HG03025 (cell line): ENCODE measurements around the gene SPRED2.

Source experiments
- ATAC-seq: cut with Tn5 transposase; IDR thresholded peaks from one replicate; pipeline ENCODE4 v1.9.1; 2021; ENCODE audit warnings: mild to moderate bottlenecking, moderate library complexity; ENCODE audit not compliant: unreplicated experiment, low FRiP score

The SPRED2 gene

GRCh38 chr2:65417509-65418085 lies 14.8 kb downstream of the SPRED2 start:
- ATAC-seq = no peak

DNA sequence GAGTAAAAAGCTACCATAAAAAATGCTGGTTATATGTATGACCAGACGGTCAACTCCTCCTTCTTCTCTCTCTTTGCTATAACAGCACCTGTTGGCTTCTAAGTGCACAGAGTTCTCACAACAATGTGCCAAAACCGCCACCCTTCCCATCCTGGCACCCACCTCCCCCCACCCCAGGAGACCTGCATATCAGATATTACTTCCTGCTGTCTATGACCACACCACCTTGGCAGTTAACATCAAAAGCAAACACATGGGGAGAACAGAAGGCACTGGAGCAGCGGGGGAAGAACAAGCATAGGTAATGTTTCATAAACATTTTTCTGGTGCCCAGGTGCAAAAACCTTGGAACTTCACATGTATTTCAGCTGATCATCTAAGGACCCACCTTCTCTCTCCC lies 15.5 kb downstream of the SPRED2 start:
- no peak for ATAC-seq

DNA sequence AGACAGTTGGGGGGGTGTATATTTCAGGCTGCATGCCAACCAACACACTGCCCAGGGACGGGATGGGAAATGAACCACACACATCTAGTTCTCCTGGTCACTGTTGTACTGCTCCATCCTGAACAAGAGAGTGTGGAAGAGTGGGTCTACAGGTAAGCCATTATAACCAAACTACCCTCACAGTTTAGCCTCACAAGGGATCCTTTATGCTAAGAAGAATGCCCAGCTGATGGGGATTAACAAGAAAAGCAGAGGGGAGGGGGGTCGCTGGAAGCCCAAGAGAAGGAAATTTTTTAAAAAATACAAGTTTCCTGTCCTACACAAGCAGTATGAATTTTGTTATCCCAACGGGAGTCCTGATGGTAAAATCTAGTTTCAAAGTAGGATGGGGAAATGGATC lies 16.1 kb downstream of the SPRED2 start:
- ATAC-seq = no peak

DNA sequence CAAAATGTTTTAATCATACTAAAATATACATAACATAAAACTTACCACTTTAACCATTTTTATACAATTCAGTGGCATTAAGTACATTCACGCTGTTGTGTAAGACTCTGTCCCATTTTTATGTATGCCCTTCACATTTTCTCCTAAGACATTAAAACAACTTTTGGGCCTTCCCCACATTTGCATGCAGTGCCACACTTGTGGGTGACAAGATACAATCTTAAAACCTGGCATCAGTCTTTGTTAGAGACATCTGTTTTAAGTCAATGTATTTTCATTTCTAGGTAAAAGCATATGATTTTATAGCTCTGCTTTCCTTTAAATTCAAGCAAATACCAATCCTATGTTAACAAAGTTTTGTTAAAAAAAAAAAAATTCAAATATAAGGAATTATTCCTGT lies 17.3 kb downstream of the SPRED2 start:
- no peak for ATAC-seq

GRCh38 chr2:65413610-65414009 lies 18.8 kb downstream of the SPRED2 start:
- ATAC-seq = no peak

DNA sequence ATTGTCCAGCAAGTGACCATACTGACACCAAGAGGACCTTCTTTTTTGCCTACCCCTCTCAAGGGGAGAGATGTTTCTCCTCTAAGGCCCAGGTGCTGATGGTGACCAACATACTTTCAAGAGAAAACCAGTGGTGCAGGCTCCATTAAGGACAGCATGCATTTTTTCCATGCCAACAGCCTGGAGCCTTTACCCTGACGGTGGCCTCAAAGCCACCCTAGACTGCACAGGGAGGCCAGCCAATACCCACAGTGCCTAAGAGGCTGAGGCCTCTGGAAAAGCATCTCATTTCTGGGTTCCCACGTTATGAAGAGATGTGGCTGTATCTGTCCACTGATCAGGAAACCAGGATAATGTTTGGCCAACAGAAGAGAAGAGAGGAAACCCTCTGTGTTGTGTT lies 19.3 kb downstream of the SPRED2 start:
- ATAC-seq = no peak

- no peak for ATAC-seq
Measured at GRCh38 chr2:65411056-65411795, 21.2 kb downstream of the SPRED2 start.

GRCh38 chr2:65409045-65409444 lies 23.4 kb downstream of the SPRED2 start:
- no peak for ATAC-seq

GRCh38 chr2:65407240-65407639 lies 25.2 kb downstream of the SPRED2 start:
- ATAC-seq = no peak

GRCh38 chr2:65404988-65405697 lies 27.3 kb downstream of the SPRED2 start:
- ATAC-seq = no peak

GRCh38 chr2:65403529-65403915 lies 28.9 kb downstream of the SPRED2 start:
- ATAC-seq = no peak

DNA sequence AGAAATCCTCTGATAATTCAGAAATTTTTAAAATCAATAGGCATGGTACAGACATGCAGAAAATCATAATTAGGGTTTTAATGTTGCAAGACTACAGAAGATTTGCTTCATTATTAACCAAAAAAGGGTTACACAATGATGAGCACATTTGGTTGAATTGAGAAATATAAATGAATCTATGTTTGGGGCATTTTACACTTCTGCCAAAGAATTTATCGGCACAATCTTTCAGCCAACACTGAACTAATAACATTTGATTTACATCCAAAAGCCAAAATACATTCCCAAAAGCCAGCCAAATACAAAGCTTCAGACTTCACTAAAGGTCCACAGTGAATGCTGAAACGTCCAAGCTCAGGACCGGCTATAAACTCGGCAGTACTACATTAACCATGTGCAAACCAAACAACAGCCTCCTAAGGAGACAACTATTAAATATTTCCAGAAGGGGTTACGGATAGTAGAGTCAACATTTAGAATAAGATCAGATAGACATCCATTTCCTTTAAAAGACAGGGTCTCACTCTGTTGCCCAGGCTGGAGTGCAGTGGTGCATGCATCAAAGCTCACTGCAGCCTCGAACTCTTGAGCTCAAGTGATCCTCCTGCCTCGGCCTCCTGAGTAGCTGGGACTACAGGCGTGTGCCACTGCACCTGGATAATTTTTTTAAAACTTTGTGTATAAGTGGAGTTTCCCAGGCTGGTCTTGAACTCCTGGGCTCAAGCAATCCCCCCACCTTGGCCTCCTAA lies 29.4 kb downstream of the SPRED2 start:
- no peak for ATAC-seq

DNA sequence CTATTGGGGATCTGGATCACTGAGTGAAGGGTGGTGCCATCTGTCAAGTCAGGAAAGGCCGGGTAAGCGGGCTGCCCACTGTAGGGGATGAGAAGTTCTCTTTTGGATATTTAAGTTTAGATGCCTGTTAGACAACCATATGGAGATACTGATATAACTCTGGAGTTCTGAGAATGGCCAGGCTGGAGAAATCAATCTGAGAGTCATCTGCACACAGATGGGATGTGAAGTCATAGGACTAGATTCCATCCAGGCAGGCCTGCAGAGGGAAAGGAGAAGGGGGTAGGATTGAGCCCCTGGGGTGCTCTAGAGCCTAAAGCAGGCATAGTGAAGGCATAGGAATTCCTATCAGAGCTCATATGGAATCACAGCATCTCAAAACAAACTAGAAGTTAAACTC lies 30.1 kb downstream of the SPRED2 start:
- ATAC-seq = no peak

DNA sequence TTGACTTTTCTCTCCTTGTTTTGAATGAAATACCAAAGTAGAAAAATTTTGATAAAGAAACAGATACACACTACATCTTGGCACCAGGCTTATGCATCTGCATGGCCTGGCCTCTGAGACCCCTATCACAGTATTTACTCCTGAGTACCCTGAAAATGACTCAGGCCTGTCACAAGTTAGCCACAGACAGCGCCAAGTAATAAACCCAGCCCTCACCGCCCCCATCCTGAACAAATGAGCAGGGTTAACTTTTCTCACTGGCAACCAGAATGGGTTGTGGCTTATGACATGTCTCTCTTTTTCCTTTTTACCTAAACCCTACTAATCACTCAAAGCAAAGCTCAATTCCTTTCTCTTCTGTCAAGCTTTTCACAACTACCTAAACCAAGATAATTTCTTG lies 35.3 kb downstream of the SPRED2 start:
- ATAC-seq = no peak

DNA sequence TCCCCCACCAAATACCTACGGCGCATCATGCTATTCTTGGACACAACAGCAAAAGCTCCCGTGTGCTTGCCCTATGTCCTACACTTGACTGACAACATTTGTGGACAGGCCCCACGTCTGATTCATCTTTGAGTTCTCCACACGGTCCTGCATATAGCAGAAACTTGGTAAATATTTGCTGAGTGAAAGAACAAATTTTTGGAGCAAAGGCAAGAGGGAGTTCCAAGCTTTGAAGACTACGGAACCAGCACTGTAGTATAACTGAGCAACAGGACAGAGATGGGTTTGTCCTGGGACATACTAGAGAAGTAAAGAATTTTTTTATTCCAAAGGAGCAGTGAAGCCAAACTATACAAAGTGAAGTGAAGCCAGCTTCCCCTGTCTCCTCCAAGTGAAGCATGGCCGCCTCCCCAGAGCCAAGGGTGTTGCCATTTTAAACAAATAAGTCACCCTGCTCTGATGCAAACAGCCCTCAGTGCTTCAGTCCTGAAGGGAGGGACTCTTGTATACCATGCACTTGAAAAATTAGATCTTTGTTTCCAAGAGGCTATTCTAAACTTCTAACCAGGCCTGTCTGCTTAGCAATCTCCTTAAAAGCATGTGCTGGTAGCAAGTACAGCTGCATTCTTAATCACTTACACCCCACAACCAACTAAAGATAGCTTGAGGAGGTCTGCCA lies 35.9 kb downstream of the SPRED2 start:
- ATAC-seq = no peak

DNA sequence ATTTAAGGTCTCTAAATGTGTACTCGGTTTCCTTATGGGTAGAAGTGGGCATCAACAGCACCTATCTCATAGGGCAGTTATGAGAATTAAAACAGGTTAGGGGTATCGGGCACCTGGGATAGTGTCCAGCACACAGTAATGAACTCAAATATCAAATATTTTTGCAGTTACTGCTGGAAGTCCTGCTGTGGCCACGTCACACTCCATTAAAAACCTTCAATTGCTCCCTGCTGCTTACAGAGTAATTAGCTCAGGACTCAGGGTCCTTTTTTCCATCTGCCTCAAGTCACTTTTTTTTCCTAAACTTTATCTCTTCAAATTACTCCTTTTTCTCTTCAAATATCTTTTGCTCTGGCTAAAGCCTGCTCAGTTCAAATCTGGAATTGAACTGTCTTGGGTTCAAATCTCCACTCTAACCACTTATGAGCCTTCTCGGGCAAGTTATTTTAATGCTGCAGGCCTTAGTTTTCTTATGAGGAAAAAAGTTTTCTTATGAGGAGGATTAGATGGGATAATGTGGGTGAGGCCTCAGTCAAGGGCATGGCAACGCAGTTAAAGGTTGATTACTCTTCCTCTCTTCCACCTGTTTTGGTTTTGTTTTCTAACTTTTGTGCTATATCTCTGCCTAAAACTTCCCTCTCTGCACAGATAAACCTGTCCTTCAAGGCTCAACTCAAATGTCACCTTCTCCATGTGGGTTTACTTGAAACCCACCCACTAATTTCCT lies 36.6 kb downstream of the SPRED2 start:
- no peak for ATAC-seq

- ATAC-seq = no peak
Measured at GRCh38 chr2:65393743-65394422, 38.5 kb downstream of the SPRED2 start.

DNA sequence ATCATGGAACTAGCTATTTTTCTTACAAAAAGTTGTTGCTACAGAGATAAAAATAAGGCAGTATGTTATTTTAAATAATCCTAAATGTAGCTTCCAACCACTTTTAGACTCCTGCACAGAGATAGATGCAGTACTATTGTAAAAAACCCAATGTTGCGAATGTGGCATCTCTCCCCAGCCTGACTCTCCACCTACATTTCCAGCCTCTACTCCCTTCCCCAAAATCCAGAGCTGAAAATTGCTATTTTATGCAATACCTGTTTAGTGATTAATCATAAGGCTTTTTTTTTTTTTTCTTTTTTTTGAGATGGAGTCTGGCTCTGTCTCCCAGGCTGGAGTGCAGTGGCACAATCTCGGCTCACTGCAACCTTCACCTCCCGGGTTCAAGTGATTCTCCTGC lies 39.4 kb downstream of the SPRED2 start:
- ATAC-seq = no peak

DNA sequence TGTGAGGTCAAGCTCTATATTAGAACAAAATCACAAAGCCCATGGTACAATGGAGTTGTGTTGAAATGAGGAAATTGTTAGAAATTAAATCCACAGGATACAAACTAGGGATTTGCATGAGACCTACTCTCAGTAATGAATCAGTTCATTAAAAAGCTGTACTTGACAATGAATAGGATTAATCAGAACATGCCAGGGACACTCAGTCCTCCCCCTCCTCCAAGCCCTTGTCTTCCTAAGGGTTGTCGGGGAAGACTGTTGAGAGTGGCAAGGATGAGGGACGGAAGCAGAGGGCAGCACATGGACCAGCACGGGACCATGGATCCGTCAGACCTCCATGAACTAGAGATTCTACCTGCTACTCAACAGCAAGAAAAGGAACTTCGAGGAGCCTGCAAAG lies 39.8 kb downstream of the SPRED2 start:
- ATAC-seq = no peak
